ENCODE results near the gene CNRIP1.
"Not testable (repeated sequence)": the region's sequence is repeated elsewhere in the genome, so short reads cannot be mapped to it uniquely, and the experiment has no call there.

The CNRIP1 gene, protein sequence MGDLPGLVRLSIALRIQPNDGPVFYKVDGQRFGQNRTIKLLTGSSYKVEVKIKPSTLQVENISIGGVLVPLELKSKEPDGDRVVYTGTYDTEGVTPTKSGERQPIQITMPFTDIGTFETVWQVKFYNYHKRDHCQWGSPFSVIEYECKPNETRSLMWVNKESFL

GRCh38 chr2:68319398-68320117 is at the start of gene CNRIP1:
CNRIP1 (minus strand) TSS chr2:68319949; CDS start chr2:68319400, 549 bp downstream.
- peak; percentile 73 for DNase-seq (ENCODE audit: low read depth)

GRCh38 chr2:68369337-68369734 is 49.6 kb upstream of the CNRIP1 start:
- DNase-seq (ENCODE audit: low read depth) = no peak

GRCh38 chr2:68368654-68369336 is 49.0 kb upstream of the CNRIP1 start:
- DNase-seq (ENCODE audit: low read depth) = peak; percentile 90

- peak; percentile 60 for DNase-seq (ENCODE audit: low read depth)
Measured at GRCh38 chr2:68367953-68368653, 48.4 kb upstream of the CNRIP1 start.

DNA sequence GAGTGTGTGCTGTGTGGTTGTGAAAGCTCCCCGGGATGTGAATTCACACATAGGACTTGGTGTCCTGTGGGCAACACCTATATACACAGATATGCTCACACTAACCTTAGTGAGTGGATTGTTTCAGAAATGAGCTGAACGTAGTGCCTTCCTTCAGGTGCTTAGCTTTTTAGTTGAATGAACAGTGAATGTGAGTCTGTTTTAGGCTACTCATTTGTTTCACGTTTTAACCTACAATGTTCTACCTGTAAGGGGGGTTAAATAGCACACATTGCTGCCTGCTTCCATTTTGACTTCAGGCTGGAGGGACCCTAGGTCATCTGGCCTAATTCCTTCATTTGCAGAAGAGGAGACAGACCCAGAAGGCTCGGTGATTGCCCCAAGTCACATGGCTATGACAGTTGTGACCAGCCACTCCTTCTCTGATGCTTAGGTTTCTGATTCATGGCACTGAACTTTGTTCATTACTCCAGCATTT is 46.4 kb upstream of the CNRIP1 start:
- DNase-seq (ENCODE audit: low read depth) = no peak

DNA sequence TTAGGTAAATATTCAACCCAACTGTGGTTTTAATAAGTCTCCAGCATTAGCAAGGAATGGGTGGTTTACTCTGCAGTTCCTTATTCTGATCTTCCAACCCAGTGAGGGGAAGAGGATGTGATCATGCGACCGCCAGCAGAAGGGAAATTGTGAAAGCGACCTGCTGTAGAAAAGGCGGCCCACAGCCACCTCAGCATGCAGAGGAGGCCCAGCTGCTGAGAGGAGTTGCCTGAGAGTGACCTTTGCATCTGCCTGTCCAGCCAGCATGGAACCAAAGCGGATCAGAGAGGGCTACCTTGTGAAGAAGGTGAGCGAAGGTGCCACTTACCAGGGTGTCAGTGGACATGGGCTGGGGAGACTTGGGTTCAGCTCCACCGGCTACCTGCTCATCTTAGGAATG is 45.3 kb upstream of the CNRIP1 start, which contains the start of gene PLEK:
PLEK (plus strand) TSS at position 196 of the 400 bp plus-strand sequence; CDS start at position 266, 70 bp downstream.
- DNase-seq (ENCODE audit: low read depth) = no peak

- DNase-seq (ENCODE audit: low read depth) = no peak
Measured at GRCh38 chr2:68363721-68364120, 44.0 kb upstream of the CNRIP1 start.

GRCh38 chr2:68362749-68363148 is 43.0 kb upstream of the CNRIP1 start:
- no peak for DNase-seq (ENCODE audit: low read depth)

DNA sequence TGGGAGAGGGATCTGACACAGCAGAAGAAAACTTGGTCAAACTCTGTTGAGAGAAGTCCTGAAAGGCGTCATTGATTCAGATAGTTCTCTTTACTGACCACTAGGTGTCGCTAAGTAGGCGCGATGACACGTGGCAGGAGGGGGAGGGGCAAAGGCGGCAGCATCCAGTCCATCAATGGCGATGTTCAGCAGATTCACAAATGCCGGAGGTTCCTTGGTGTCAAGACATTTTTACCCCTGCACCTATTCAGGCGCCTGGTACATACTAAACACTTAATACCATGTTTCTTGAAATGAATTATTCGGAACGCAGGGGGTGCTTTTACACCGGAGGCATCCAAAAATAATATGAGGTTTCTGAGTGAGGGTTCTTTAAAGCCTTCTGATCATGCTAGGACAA is 42.3 kb upstream of the CNRIP1 start:
- peak; percentile 60 for DNase-seq (ENCODE audit: low read depth)

- no peak for DNase-seq (ENCODE audit: low read depth)
Measured at GRCh38 chr2:68359889-68360288, 40.1 kb upstream of the CNRIP1 start.

- DNase-seq (ENCODE audit: low read depth) = peak; percentile 76
Measured at GRCh38 chr2:68357605-68358337, 38.0 kb upstream of the CNRIP1 start.

GRCh38 chr2:68356599-68357239 is 37.0 kb upstream of the CNRIP1 start:
- DNase-seq (ENCODE audit: low read depth) = no peak

- DNase-seq (ENCODE audit: low read depth) = peak; percentile 70
Measured at GRCh38 chr2:68352651-68353391, 33.1 kb upstream of the CNRIP1 start.

DNA sequence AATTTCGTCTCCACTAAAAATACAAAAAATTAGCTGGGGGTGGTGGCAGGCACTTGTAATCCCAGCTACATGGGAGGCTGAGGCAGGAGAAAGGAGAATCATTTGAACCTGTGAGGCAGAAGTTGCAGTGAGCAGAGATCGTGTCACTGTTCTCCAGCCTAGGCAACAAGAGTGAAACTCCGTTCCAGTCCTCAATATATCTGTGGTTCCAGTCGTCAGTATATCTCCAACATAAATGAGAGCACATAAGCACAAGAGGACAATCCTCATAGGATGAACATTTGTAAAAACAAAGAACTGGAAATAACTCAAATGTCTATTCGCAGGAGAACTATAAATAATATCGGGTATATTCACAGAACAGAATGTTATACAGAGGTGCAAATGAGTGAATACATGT is 32.2 kb upstream of the CNRIP1 start:
- no peak for DNase-seq (ENCODE audit: low read depth)

GRCh38 chr2:68349091-68349490 is 29.3 kb upstream of the CNRIP1 start:
- DNase-seq (ENCODE audit: low read depth) = not testable (repeated sequence)

DNA sequence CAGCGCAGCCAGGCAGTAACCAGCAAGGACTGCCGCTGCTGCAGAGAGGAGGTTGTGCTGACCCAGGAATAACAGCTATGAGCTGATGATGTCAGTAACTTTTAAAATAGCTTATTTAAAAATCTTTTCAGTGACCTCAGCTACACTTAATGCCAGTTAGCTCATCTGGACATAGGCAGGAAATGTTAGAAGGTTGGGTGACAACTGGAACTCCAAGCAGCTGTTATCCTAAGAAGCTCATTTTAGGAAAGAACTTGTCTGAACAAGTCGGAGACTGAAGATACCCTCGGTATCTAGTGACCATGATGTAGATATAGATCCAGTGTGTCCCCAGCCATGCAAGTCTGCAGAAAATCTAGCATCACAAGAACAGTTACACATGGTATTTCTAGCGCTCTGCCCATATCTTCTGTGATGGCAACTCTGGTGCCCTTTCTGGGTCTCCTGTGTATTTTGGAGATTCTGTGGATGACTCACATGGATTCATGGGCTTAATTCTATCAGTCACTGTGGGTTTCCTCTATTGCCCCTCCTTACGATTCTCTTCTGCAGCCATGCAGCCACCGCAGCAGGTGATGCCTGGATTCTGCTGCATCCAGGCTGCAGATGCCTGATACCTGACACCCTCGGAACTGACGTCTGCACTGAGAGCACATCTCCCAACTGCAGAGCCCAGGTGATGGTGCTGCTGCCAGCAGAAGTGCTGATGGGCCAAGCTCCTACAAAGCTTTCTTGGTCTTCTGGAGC is 25.6 kb upstream of the CNRIP1 start:
- DNase-seq (ENCODE audit: low read depth) = no peak

DNA sequence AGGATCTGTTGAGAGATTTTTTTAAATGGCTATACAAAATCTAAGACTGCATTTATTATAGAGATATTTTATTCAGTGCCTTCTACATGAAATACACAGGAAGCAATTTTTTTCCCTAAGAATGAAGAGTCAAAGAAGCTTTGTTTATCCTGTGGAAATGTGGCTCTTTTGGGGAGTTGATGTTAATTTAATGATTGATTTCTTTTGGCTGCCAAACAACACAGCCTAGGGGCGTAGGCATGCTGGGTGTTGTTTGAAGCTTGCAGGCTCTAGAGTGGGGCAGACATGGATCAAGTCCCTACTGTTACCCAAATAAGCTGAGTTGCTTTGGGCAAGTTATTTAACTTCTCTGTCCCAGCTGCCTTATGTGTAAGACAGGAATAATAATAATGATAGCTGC is 24.3 kb upstream of the CNRIP1 start:
- DNase-seq (ENCODE audit: low read depth) = no peak

GRCh38 chr2:68342470-68342869 is 22.7 kb upstream of the CNRIP1 start:
- DNase-seq (ENCODE audit: low read depth) = no peak

DNA sequence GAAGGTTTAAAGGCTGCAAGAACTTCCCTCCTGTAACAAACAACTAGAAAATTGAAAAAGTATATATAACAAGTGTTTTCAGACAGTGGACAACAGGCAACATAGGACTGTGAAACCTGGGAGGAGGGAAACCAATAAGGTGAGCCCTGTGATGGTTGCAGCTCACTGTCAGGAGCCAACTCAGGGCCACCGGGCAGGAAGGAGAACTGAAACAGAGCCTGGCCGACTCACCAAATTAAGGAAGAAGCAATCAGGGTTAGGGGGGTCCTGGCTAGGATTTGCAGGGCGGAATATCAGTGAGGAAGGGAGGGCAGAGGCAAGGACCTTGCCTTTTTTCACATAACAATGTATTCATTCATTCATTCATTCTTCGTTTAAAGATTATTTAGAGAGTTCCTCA is 21.8 kb upstream of the CNRIP1 start:
- DNase-seq (ENCODE audit: low read depth) = no peak

DNA sequence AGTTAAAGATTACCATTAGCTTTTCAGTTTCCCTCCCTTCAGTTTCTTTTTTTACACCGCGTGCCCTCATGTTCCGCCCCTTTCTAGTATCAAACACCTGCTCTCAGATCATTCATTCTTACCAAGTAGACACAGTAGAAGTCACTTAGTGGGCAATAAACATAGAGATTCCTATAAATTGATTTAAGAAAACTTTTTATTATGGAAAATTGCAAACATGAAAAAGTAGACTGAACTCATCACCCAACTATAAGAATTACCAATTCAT is 21.2 kb upstream of the CNRIP1 start:
- no peak for DNase-seq (ENCODE audit: low read depth)
